Ishikawa (cell line): ENCODE data around the gene CD22.

Experiments used
- CEBPB ChIP-seq: IDR thresholded peaks from 2 replicates; pipeline ENCODE4 v1.6.1; 2012
- CREB1 ChIP-seq: IDR thresholded peaks from 2 replicates; pipeline ENCODE4 v1.6.1; 2012; ENCODE audit warnings: low read depth
- EGR1 ChIP-seq: IDR thresholded peaks from 2 replicates; pipeline ENCODE4 v1.6.1; 2012
- EP300 ChIP-seq: IDR thresholded peaks from 2 replicates; pipeline ENCODE4 v1.6.1; 2012; ENCODE audit warnings: borderline replicate concordance
- FOXM1 ChIP-seq: IDR thresholded peaks from 2 replicates; pipeline ENCODE4 v1.6.1; 2012; ENCODE audit warnings: low read depth, borderline replicate concordance
- MAX ChIP-seq: IDR thresholded peaks from 2 replicates; pipeline ENCODE4 v1.6.1; 2012
- NFIC ChIP-seq: IDR thresholded peaks from 2 replicates; pipeline ENCODE4 v1.6.1; 2012
- RAD21 ChIP-seq: IDR thresholded peaks from 2 replicates; pipeline ENCODE4 v1.6.1; 2012; ENCODE audit warnings: low read depth
- REST ChIP-seq: IDR thresholded peaks from 2 replicates; pipeline ENCODE4 v1.6.1; 2012; ENCODE audit warnings: low read depth, mild to moderate bottlenecking
- TAF1 ChIP-seq: IDR thresholded peaks from 2 replicates; pipeline ENCODE4 v1.6.1; 2012; ENCODE audit warnings: low read depth, mild to moderate bottlenecking
- TCF12 ChIP-seq: IDR thresholded peaks from 2 replicates; pipeline ENCODE4 v1.6.1; 2012; ENCODE audit warnings: low read depth
- USF1 ChIP-seq: IDR thresholded peaks from 2 replicates; pipeline ENCODE4 v1.6.1; 2012
- YY1 ChIP-seq: IDR thresholded peaks from 2 replicates; pipeline ENCODE4 v1.6.1; 2012; ENCODE audit warnings: low read depth
- ZBTB7A ChIP-seq: IDR thresholded peaks from 2 replicates; pipeline ENCODE4 v1.6.1; 2012; ENCODE audit warnings: low read depth

- TF ChIP-seq CEBPB (no peak), NFIC (no peak), ZBTB7A (no peak), RAD21 (no peak), CREB1 (no peak), EP300 (no peak), REST (no peak), EGR1 (no peak), MAX (0 out of 2 replicates have a peak, but pooled peaks have one; percentile 17), USF1 (no peak), FOXM1 (no peak), TCF12 (no peak), TAF1 (no peak), YY1 (no peak)
Observed at GRCh38 chr19:35348911-35349611, 20.1 kb downstream of the CD22 start.
